BJ (cell line): Measurements from ENCODE around the gene COIL. TPM values are rescaled to one million over a fixed set of nuclear protein-coding genes. Genes with fewer than 3 reads are reported as not detected.

Experiments used
- CTCF ChIA-PET: fragments of 350-600 bp; formaldehyde crosslinking; extraction: SDS; loops from one replicate; lab custom pipeline; 2021; ENCODE audit warnings: antibody characterized with exemption, inconsistent platforms; lab: Yijun Ruan, JAX
- POLR2A ChIA-PET: fragments of 300-600 bp; sonication (Branson Sonifier 250); formaldehyde crosslinking; extraction: SDS; loops from one replicate; lab custom pipeline; 2021; ENCODE audit warnings: antibody characterized with exemption; lab: Charles Lee
- DNase-seq: peaks from one replicate; pipeline ENCODE4 v3.0.0-alpha.2; 2011; ENCODE audit warnings: low read depth
- H3K27me3 ChIP-seq: 2 replicates; pipeline ENCODE4 v1.6.0; 2011; ENCODE audit warnings: low read length; ENCODE audit not compliant: control insufficient read depth, insufficient read depth
- H3K36me3 ChIP-seq: 2 replicates; pipeline ENCODE4 v1.5.1; 2011; ENCODE audit warnings: low read length; ENCODE audit not compliant: control insufficient read depth, insufficient read depth
- H3K4me3 ChIP-seq: 2 replicates; pipeline ENCODE4 v1.5.1; 2011; ENCODE audit warnings: low read depth, mild to moderate bottlenecking, control low read depth, low read length
- polyA plus RNA-seq: library from polyadenylated mRNA; depleted of rRNA; stranded (reverse); fragments of >200 nt; gene quantifications from 2 replicates; pipeline ENCODE4 v1.2.3, GENCODE V29; 2011
- TF ChIP-seq, protein P1 (sequence below): IDR thresholded peaks from 2 replicates; pipeline ENCODE4 v1.5.1; 2011; ENCODE audit warnings: low read depth, mild to moderate bottlenecking, control low read depth, inconsistent platforms, low read length, moderate library complexity; ENCODE audit not compliant: insufficient read depth

Gene COIL
- polyA plus RNA-seq, 1 experiment = 2.8 TPM

DNA sequence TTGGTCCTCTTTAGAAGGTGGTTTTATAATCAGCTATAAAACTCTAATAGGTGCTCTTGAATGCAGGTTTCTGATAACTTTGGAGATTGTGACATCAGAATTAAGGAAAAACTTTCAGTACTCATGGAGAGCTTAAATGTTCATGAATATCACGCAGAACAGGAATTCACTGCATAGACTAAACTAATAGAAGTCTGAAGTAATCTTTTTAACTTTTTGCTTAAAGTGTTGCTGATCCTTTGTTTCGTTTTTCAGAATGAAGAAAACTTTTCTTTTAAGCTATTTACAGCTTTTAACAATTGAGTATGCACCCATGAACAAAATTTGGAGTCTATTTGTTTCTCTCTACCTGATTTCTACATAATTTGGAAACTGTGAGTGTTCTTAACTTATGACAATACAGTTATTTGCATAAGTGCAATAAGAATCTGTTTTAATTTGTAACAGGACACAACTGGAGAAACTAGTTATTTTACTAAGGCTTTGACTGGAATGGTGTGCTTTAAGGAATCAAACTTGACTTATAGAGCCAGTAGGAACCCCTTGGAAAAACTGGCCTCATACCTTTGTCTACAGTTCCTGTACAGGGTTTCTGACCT, 30.0 kb downstream of the COIL start:
- Histone ChIP-seq H3K36me3 (peaks cover 2% of the 10 kb centered on the region), H3K4me3 (no peak overlapping the region), H3K27me3 (no peaks in the 10 kb centered on the region)
- DNase-seq = no peak
- TF ChIP-seq, protein P1, sequence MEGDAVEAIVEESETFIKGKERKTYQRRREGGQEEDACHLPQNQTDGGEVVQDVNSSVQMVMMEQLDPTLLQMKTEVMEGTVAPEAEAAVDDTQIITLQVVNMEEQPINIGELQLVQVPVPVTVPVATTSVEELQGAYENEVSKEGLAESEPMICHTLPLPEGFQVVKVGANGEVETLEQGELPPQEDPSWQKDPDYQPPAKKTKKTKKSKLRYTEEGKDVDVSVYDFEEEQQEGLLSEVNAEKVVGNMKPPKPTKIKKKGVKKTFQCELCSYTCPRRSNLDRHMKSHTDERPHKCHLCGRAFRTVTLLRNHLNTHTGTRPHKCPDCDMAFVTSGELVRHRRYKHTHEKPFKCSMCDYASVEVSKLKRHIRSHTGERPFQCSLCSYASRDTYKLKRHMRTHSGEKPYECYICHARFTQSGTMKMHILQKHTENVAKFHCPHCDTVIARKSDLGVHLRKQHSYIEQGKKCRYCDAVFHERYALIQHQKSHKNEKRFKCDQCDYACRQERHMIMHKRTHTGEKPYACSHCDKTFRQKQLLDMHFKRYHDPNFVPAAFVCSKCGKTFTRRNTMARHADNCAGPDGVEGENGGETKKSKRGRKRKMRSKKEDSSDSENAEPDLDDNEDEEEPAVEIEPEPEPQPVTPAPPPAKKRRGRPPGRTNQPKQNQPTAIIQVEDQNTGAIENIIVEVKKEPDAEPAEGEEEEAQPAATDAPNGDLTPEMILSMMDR = no peak
- POLR2A ChIA-PET = no interaction called here
- CTCF ChIA-PET = interaction anchor here (2.0 kb wide), 1 partner anchor 24 kb away, joined by 4 read pairs; no protein-coding TSS in a partner anchor

DNA sequence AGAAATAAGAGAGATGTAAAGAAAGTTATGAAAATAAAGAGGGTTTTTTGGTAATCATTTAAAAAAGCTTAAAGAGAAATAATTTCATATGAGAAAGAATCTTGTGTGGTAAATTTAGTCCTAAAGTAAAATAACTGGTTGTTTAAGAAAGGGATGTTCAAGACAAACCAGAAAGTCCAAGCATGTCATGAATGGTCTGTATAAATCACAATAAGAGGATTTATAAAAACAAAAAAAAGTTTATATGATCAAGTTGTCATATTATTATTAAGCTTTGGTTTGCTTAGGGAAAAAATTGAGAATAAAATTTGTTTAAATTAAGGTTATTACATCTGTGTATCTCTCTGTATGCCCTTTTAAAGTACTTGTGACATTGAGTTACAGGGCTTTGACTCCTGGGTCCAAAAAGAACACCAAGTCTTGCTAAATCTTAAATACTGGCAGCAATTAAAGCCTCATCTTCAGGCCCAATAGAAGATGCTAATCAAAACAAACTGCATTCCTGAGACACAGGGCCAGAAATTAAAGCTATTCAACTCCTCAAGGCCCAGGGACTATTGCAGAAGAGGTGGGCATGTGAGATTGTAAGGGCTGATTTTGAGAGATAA, 31.4 kb downstream of the COIL start:
- ChIA-PET POLR2A (no interaction called here), CTCF (interaction anchor here (0.8 to 1.7 kb wide), 2 partner anchors 10 to 16 kb away, joined by 4 to 5 read pairs; partner anchors contain the start of gene TRIM25)
- Histone ChIP-seq H3K4me3 (no peak overlapping the region), H3K36me3 (no peaks in the 10 kb centered on the region; the same call in 1 of the 2 replicates), H3K27me3 (no peaks in the 10 kb centered on the region)
- TF ChIP-seq, protein P1 = no peak
- no peak for DNase-seq

DNA sequence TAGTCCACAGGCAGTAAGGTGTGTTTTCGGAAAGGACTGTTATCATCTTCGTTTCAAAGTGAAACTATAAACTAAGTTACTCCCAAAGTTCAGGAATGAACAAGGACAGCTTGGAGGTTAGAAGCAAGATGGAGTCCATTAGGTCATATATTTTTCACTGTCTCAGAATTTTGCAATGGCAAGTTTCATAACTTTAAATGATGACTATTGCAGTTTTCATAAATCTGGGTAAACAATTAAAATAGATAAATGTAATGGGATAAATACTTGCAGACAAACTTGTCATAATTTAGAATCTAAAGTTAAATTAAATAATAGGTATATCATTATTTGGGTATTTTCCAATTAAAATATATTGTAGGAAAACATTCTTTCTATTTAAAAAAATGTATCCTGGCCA, 32.3 kb downstream of the COIL start:
- ChIA-PET POLR2A (no interaction called here), CTCF (interaction anchor here (0.8 to 1.7 kb wide), 2 partner anchors 11 to 15 kb away, joined by 4 to 5 read pairs; partner anchors contain the start of gene TRIM25)
- H3K36me3 ChIP-seq = no peaks in the 10 kb centered on the region
- H3K4me3 ChIP-seq = no peak overlapping the region
- TF ChIP-seq, protein P1 = no peak
- no peak for DNase-seq
- H3K27me3 ChIP-seq = no peaks in the 10 kb centered on the region

DNA sequence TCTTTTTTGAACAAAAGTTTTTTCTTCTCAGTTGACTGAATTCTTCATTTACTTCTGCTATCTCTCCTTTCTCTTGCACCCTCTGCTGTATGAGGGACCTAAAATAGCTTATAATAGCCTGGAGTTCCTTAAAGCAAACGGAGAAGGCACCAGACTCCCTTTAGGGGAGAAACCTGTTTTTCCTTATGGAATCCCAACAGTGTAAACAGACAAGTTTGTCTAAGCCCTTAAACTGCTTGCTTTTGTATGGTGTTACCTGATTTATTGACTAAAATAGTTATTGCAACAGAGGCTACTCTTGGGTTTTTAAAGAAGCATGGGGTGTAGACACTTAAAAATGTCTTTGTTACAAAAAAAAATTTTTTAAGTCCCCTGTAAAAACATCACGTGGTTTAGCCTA, 34.1 kb downstream of the COIL start:
- Histone ChIP-seq H3K27me3 (no peaks in the 10 kb centered on the region), H3K36me3 (no peaks in the 10 kb centered on the region), H3K4me3 (no peak overlapping the region)
- no peak for DNase-seq
- ChIA-PET CTCF (interaction anchor here (1.0 to 1.4 kb wide), 2 partner anchors 103 to 107 kb away, joined by 3 to 4 read pairs; no protein-coding TSS in a partner anchor), POLR2A (no interaction called here)
- TF ChIP-seq, protein P1 = no peak

DNA sequence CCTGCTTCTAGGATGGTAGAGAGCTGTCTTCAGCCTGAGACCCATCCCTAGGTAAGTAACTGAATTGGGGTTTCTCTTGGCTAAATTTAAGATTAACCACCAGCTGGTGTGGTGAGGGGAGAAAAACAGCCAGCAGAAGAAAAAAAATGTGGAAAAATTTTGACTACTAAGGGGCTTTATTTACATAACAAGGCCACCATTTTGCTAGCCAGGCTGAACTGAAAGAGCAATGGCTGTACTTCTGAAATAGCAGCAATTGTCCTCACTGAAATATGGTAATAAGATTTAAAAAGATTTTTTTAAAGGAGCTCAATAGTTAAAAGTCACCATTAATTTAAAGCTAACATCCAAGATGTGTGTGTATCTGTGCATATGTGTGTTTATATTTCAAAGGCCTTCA, 34.6 kb downstream of the COIL start:
- H3K36me3 ChIP-seq = no peaks in the 10 kb centered on the region
- ChIA-PET CTCF (interaction anchor here (1.4 kb wide), 1 partner anchor 103 kb away, joined by 3 read pairs; no protein-coding TSS in a partner anchor), POLR2A (no interaction called here)
- no peak for DNase-seq
- no peak overlapping the region for H3K4me3 ChIP-seq
- TF ChIP-seq, protein P1 = no peak
- H3K27me3 ChIP-seq = no peaks in the 10 kb centered on the region
